ENCODE measurements around the gene TMEM213. TPM values are rescaled to one million over a fixed set of nuclear protein-coding genes. Genes with fewer than 3 reads are reported as not detected.

The TMEM213 gene
- total RNA-seq, 2 donors from 2014 or later, result not detected

DNA sequence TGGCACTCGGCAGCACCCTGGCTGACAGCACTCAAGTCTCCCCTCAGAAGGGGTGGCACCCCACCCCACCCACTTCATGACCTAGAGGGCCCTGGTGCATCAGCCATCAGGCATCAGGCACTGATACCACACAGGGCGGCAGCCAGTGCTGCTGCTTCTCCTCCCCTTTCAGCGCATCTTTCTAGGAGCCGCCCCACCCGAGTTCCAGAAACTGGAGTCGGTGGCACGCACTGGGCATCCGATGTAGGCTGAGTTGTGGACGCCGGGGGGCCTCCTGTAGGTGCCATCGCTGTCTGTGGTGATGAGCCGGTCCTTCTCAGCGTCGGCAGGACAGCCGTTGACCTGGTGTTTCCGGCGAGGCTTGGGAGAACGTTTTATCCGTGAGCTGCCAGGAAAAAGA lies 70.0 kb downstream of the TMEM213 start:
- DNase-seq (ENCODE audit: low spot score), result no peak
- intact Hi-C loops (cut with DNase I), result no loop called here

DNA sequence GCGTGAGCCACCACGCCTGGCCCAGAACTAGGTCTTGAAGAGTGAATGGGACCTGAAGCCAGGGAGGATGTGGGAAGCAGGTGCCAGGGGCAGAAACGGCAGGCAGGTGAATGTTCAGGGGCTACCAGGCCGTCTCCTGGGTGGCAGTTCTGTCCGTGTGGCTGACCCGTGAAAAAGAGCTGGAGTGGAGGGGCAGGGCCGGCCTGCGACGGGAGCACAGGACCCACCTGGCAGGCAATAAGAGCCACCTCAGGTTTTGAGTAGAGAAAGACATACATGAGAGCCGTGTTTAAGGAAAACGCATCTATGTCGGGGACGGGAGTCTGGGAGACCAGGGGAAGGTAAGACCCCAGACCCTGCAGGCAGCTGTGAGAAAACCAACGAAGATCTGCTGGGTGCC lies 70.9 kb downstream of the TMEM213 start:
- no peak for DNase-seq (ENCODE audit: low spot score)
- intact Hi-C loops (cut with DNase I), result no loop called here

DNA sequence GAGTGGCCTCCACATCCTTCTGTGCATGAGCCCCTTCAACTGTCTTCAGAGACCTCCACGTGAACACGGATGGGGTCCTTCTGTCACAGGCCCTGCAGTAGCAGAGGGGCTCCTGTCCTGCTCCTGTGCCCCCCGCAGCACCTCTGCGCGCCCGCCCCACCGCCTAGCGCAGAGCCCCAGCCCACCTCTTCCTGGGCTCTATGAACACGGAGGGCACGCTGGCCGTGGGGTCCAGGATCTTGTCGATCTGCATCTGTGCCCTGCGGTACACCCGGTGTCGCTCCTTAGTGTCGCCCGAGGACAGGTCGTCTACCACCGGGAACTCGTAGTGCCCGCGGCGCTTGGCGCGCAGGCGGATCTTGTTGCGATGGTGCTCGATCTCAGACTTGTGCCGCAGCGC lies 71.6 kb downstream of the TMEM213 start:
- DNase-seq (ENCODE audit: low spot score), result no peak
- intact Hi-C loops (cut with DNase I), result no loop called here

DNA sequence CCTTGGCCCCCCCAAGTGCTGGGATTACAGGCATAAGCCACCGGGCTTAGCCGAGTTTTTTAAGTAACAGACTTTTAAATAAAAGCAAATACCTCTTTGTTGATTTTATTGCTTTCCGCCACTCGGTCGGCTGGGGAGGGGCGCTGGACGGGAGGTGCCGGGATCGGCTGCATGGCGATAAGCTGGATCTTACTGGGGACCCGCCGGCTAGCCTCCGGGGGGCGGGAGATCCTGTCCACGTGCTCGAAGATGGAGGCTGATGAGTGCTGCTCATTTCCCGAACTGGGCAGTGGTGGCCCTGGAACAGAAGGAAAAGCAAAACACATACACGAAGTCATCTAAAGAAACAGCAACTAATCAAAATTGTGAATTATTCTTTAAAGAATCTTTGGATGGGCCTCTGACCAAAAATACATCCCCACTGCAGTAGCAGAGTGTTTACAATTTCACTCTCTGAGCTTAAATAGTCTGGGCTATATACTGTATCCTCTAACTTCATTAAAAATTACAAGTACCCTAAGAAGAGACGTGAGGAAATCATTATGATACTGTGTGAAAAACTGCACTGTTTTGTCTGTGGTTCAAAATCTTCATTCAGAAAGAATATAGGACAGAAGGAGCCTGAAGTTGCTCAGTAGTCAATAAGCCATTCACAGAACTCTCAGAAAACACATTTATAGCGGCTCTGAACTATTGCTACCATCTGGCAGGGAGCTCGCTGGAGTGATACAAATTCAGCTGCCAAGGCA lies 73.4 kb downstream of the TMEM213 start:
- no peak for DNase-seq (ENCODE audit: low spot score)
- intact Hi-C loops (cut with DNase I), result no loop called here

DNA sequence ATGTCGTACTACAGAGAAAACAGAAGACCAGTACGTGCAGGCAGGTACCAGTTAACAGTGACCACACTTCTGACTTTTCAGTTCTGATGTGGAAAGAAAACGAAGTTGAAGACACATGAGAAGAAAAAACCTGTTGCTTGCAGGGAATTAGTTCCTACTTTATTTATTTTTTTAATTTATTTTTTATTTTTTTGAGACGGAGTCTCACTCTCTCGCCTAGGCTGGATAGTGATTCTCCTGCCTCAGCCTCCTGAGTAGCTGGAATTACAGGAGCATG lies 74.0 kb downstream of the TMEM213 start:
- no peak for DNase-seq (ENCODE audit: low spot score)
- intact Hi-C loops (cut with DNase I), result no loop called here

DNA sequence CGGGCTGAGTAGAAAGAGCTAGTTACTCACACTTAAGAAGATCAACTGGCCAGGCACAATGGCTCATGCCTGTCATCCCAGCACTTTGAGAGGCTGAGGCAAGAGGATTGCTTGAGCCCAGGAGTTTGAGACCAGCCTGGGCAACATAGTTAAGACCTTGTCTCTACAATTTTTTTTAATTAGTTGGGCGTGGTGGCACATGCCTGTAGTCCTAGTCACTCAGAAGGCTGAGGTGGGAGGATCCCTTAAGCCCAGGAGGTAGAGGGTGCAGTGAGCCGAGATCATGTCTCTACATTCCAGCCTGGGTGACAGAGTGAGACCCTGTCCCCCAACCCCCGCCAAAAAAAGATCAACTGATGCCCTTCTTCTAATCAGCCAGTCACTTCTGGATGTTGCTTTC lies 74.8 kb downstream of the TMEM213 start:
- intact Hi-C loops (cut with DNase I), result no loop called here
- DNase-seq (ENCODE audit: low spot score), result no peak

DNA sequence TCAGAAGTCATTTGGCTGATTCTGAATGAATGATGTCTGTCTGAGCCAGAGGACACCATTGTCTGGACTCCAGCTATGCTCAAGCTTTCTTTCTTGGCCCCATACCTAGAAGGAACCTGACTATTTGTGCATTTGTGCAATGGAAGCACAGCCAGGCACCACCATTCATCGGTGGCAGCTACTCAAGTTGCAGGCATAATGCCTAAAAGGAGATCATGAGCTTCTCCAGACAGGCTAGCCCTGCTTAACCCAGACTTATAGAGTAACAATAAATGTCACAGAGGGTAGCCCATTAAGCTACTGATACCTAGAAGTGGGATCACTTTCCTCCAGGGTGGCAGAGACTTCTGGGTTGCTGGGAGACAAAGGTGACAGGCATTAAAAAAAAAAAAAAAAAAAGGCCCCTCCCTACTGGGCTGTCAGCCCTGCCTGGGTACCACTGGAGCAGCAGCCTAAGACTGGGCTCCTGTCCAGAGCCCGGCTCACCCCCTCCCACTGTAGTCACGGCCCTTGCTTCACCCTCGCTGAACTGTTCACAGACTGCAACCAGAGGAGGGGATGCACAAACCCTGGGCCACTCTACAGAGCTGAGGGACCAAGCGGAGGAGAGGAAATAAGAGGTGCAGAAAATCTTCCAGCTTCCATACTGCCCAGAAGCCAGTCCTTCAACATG lies 75.6 kb downstream of the TMEM213 start:
- intact Hi-C loops (cut with DNase I), result no loop called here
- no peak for DNase-seq (ENCODE audit: low spot score)

DNA sequence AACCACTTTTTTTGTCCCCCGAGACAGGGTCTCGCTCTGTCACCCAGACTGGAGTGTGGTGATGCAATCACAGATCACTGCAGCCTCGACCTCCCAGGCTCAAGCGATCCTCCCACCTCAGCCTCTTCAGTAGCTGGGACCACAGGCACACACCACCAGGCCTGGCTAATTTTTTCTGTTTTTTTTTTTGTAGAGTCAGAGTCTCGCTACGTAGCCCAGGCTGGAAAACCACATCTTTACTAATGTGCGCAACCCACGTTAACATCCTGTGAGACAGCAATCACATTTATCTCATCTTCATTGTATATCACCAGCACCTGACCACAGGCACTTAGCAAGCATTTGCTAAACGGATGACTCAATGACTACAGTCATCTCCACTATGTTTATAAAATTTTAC lies 78.0 kb downstream of the TMEM213 start:
- no peak for DNase-seq (ENCODE audit: low spot score)

DNA sequence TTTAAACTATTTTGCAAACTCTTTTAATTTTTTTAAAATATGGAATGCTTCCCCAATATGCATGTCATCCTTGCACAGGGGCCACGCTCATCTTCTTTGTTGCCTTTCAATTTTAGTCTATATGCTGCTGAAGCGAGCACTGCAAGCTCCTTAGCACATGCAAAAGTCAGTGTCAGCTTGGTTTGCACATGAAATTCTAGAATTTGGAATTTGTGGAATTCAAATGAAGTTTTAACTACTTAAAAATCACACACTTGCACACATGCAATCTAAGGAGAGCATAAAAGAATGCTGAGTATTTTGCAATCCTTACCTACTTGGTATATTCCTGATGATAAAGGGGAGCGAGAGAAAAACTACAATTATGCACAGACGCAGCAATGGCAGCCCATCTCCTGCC lies 78.5 kb downstream of the TMEM213 start:
- intact Hi-C loops (cut with DNase I), result loop anchor here in 1 of 2 donors (5.0 kb wide), 1 partner anchor 874 kb away; the partner anchor contains the start of gene CREB3L2
- no peak for DNase-seq (ENCODE audit: low spot score)

More for the DNA sequence above, 78.0 kb downstream of the TMEM213 start:
- intact Hi-C loops (cut with DNase I), result loop anchor here in 1 of 2 donors (5.0 kb wide), 1 partner anchor 873 kb away; the partner anchor contains the start of gene CREB3L2

DNA sequence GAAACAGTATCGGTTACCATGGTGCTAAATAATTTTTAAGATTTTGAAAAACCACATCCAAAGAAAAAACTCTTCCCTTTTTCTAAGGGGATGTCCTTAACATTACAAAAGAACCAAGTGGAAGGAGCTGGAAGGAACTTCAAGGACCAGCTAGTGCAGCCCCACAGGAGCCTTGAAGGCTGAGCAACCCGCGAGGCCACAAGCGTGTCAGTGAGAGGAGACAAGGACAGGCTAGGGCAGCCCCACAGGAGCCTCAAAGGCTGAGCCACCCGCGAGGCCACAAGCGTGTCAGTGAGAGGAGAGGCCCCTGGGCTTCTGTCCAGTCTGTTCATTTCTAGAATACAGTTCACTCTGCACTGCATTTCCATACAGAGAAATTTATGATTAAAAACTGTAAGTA lies 80.3 kb downstream of the TMEM213 start:
- DNase-seq (ENCODE audit: low spot score), result no peak
- intact Hi-C loops (cut with DNase I), result loop anchor here in 1 of 2 donors (5.0 kb wide), 1 partner anchor 876 kb away; the partner anchor contains the start of gene CREB3L2

DNA sequence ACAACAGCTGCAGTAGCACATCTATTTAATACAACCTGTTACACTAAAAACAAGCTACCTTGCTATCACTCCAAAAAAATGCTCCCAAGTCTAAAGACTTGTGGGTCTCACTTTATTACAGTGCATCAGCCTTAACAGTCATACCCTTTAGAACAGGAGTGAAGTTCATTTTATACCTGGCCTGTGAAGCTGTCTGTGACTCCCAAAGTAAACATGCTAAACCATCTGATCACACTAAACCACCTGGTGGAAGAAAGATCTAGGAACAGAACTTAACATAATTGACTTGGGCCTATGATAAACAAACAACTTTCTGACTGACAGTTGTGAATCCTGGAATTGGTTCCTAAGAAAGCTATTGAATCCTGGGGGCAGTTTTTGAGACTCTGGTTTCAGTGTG lies 81.1 kb downstream of the TMEM213 start:
- no peak for DNase-seq (ENCODE audit: low spot score)
- intact Hi-C loops (cut with DNase I), result loop anchor here in 1 of 2 donors (5.0 kb wide), 1 partner anchor 877 kb away; the partner anchor contains the start of gene CREB3L2

DNA sequence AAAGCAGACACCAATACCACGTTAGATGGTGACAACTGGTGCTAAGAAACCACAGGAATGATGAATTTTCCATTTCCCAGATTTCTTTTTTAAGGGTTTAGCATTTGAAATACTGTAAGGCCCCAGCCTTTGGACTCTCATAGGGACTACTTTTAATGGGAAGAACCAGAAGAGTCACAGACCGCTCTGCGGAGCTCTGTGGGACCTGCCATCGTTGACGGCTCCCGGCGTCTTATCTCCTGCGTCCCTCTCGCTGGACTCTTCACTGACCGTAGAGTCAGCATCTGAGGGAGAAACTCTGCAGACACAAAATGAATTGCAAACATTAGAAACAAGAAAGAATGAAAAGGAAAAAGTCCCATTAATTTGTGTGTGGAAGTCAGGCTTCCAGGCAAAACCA lies 81.6 kb downstream of the TMEM213 start:
- no peak for DNase-seq (ENCODE audit: low spot score)
- intact Hi-C loops (cut with DNase I), result loop anchor here in 1 of 2 donors (5.0 kb wide), 1 partner anchor 877 kb away; the partner anchor contains the start of gene CREB3L2

DNA sequence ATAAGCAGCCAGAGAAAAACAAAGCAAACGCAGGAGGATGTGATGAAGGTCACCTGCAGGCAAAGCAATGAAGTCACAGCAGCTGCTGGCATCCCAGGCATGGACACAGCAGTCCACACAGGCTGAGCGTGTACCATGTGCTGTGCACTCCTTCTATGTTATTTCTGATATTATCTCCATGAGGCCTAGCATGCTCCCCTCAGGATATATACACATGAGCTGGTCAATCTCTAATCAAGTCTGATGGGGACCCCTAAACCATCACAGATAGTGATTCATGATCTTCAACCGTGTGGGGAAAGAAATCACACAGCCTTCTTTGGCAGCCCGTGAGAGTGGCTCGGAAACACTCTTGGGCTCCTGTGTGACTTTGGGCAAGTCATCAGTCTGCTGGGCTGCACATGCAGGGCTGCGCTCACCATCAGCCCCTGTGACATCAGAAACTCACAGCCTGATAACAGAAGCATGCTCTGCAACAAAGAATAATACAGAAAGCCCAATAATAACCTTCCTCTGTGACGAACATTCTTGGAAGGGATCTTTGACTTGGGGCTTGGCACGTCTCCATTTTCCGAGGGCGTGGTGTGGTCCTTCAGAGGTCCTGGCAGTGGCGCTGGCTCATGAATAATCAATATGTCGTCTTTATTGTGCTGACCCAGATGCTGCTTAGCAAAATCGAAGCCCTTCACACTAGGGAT lies 83.2 kb downstream of the TMEM213 start:
- peak; percentile 89 for DNase-seq (ENCODE audit: low spot score)
- intact Hi-C loops (cut with DNase I), result loop anchor here in 1 of 2 donors (10.0 kb wide), 1 partner anchor 1924 kb away; no protein-coding TSS in a partner anchor

DNA sequence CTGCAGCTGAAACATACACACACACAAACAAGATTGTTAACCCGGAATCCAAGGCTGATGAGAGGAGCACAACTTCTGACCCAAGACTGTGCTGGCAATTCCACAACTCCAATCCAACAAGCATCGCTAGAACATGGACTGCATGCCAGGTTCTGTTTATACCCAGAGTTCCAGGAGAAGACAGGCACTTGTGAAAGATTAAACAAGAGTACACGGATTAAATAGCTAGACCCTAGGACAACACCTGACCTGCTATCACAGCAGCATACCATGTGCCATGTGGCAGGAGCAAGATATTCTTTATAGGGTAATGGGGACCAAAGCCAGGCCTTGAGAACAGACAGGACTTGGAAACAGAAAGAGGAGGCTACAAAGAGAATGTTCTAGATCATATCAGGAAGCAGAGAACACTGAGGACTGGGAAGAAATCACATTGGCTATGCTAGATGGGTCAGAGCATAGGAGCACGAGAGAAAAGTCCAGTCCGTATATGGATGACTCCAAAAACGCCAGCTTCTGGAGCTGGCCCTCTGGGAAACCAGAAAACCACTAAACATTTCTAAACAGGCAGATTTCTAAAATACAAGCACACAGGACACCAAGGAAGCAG lies 83.9 kb downstream of the TMEM213 start:
- intact Hi-C loops (cut with DNase I), result loop anchor here in 1 of 2 donors (10.0 kb wide), 1 partner anchor 1923 kb away; no protein-coding TSS in a partner anchor

DNA sequence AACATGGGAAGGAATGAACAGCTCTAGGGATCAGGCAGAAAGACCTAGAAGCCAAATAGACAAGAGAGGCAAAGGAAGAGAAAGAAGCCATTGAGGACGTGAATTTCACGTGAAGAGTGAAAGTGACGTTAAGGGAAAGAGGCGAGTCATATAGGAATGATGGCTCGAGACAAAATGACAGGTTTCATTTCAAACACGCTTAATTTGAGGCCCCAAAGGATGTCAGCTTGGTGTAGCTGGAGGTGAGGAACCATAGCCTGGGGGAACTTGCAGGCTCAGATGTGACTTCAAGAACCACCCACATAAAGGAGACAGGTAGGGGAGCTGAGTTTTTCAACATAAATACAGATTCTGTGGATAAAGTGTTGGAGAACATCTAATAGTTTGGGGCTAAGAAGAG lies 84.5 kb downstream of the TMEM213 start:
- intact Hi-C loops (cut with DNase I), result loop anchor here in 1 of 2 donors (10.0 kb wide), 1 partner anchor 1923 kb away; no protein-coding TSS in a partner anchor
- no peak for DNase-seq (ENCODE audit: low spot score)

More for the DNA sequence above, 83.9 kb downstream of the TMEM213 start:
- no peak for DNase-seq (ENCODE audit: low spot score)

DNA sequence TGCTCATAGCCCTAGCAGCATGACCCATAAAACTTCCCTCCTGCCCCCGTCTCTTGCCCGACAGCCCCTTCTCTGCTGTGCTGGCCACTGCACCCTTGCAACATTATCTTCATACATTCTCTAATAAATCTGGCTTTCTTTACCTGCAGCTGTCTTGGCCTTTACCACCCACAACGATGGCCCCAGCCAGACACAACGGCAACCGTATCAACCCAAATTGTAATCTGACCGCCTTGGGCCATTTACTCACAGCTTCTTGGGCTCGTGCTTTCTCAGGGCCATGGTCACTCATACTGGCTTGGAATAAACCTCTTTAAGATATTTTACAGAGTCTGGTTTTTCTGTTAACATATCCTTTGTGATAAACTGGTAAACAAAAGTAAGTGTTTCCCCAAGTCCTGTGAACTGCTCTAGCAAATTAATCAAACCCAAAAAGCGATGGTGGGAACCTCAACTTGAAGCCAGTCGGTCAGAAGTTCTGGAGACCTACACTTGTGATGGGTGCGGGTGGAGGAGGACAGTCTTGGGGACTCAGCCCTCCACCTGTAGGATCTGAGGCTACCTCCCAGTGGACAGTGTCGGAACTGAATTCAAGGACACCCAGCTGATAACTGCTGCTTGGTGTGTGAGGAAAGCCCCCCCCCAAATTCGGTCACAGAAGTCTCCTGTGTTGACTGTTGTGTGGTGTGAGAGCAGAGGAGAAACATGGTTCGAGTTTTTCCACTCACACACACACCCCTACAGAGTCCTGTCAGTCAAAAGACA lies 87.8 kb downstream of the TMEM213 start:
- intact Hi-C loops (cut with DNase I), result loop anchor here in 1 of 2 donors (10.0 kb wide), 1 partner anchor 1919 kb away; no protein-coding TSS in a partner anchor
- DNase-seq (ENCODE audit: low spot score), result no peak

DNA sequence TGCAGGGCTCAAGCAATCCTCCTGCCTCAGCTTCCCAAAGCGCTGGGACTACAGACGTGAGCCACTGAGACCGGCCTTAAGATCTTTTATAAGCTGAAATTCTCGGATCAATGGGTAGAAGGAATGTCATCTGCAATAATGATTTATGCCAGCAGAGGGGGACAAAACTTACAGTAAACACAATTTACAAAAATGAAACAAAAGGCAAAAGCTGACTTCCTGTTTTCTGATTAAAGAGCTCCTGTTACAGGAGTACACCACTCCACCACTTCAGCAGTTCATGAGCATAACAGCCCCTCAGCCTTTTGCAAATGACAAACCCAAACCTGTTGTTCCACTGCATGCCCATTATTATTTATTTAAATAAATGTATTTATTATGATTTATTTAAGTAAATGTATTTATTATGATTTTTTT lies 88.7 kb downstream of the TMEM213 start:
- intact Hi-C loops (cut with DNase I), result loop anchor here in 1 of 2 donors (10.0 kb wide), 1 partner anchor 1918 kb away; no protein-coding TSS in a partner anchor
- DNase-seq (ENCODE audit: low spot score), result no peak

DNA sequence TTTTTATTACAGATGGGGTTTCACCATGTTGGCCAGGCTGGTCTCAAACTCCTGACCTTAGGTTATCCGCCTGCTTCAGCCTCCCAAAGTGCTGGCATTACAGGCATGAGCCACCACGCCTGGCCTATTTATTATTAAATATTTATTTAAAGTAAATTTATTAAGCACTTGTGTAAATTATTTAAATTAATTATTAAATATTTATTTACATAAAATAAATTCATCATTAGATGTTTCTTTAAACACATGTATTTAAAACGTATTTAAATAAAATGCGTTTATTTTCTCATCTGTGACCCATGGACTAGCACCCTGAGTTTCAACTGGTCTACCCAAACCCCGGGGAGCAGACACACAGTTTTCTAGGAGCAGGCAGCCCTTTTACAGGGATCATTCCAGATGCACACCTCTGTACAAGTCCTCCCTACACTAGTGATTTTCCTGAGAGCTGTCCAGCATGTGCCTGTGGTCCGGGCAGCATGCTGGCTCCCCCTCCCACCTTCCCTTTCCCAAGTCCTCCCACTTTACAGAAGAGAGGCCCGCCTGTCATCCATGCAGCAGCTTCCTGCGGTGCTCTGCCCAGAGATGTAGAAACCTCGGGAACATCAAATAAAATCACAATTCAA lies 89.4 kb downstream of the TMEM213 start:
- DNase-seq (ENCODE audit: low spot score), result no peak
- intact Hi-C loops (cut with DNase I), result loop anchor here in 1 of 2 donors (10.0 kb wide), 1 partner anchor 1918 kb away; no protein-coding TSS in a partner anchor
